ENCODE measurements around the gene NRG3.
A peak's percentile ranks its signal among the peaks of the same experiment; 100 is the strongest.

The NRG3 gene

GRCh38 chr10:82768040-82768439 lies 893.0 kb downstream of the NRG3 start:
- no peak overlapping the region for H3K14ac ChIP-seq (ENCODE audit: low read length)

GRCh38 chr10:82778908-82779307 lies 903.9 kb downstream of the NRG3 start:
- no peak overlapping the region for H3K27ac ChIP-seq (ENCODE audit: low read depth, low read length)
- no peak overlapping the region for H2BK12ac ChIP-seq (ENCODE audit: low read length)
- H3K9ac ChIP-seq (ENCODE audit: low read length) = no peak overlapping the region
- no peaks in the 10 kb centered on the region for H3K4me1 ChIP-seq (ENCODE audit: control insufficient read depth in 1 of 2, insufficient read depth in 2 of 2, low read length in 2 of 2)
- H3K14ac ChIP-seq (ENCODE audit: low read length) = no peak overlapping the region
- H3K4me2 ChIP-seq (ENCODE audit: low read length) = no peak overlapping the region
- no peak overlapping the region for H3K4me3 ChIP-seq (ENCODE audit: low read depth, low read length)
- H2BK5ac ChIP-seq (ENCODE audit: low read depth, low read length, poor library complexity) = no peak overlapping the region
- H4K12ac ChIP-seq (ENCODE audit: low read depth, low read length) = no peak overlapping the region
- no peak overlapping the region for H3K4ac ChIP-seq (ENCODE audit: low read depth, low read length)
- no peak overlapping the region for H2AK5ac ChIP-seq (ENCODE audit: low read length)
- no peaks in the 10 kb centered on the region for H3K79me2 ChIP-seq (ENCODE audit: control insufficient read depth, insufficient read depth, low read length, poor library complexity)
- H3K36me3 ChIP-seq (ENCODE audit: control insufficient read depth in 1 of 2, insufficient read depth in 2 of 2, low read length in 2 of 2) = no peaks in the 10 kb centered on the region
- no peak for DNase-seq
- no peak overlapping the region for H3K23ac ChIP-seq (ENCODE audit: low read length)
- WGBS (ENCODE audit: extremely low coverage, insufficient coverage, insufficient read length) = no CpG with 5 or more reads among the region's 3 CpGs
- no peaks in the 10 kb centered on the region for H3K79me1 ChIP-seq (ENCODE audit: low read length)
- no peak overlapping the region for H2BK120ac ChIP-seq (ENCODE audit: insufficient read depth, low read length, poor library complexity)
- H3K9me3 ChIP-seq (ENCODE audit: insufficient read depth, low read depth, low read length) = no peaks in the 10 kb centered on the region
- no peak overlapping the region for H4K91ac ChIP-seq (ENCODE audit: low read depth, low read length)
- H3K27me3 ChIP-seq (ENCODE audit: insufficient read depth, low read length) = no peaks in the 10 kb centered on the region
- H4K8ac ChIP-seq (ENCODE audit: low read depth, low read length) = no peak overlapping the region
- H2AFZ ChIP-seq (ENCODE audit: insufficient read depth, low read length, poor library complexity) = no peak overlapping the region
- no peak overlapping the region for H3K18ac ChIP-seq (ENCODE audit: low read length)

More at GRCh38 chr10:82768040-82768439, 893.0 kb downstream of the NRG3 start:
- Histone ChIP-seq H3K79me2 (ENCODE audit: control insufficient read depth, insufficient read depth, low read length, poor library complexity) (no peaks in the 10 kb centered on the region), H2BK12ac (ENCODE audit: low read length) (no peak overlapping the region), H4K8ac (ENCODE audit: low read depth, low read length) (no peak overlapping the region), H3K36me3 (ENCODE audit: control insufficient read depth in 1 of 2, insufficient read depth in 2 of 2, low read length in 2 of 2) (no peaks in the 10 kb centered on the region), H3K4ac (ENCODE audit: low read depth, low read length) (no peak overlapping the region), H3K27ac (ENCODE audit: low read depth, low read length) (no peak overlapping the region), H2BK5ac (ENCODE audit: low read depth, low read length, poor library complexity) (no peak overlapping the region), H3K18ac (ENCODE audit: low read length) (no peak overlapping the region), H3K4me1 (ENCODE audit: control insufficient read depth in 1 of 2, insufficient read depth in 2 of 2, low read length in 2 of 2) (no peaks in the 10 kb centered on the region), H2AFZ (ENCODE audit: insufficient read depth, low read length, poor library complexity) (no peak overlapping the region), H3K4me2 (ENCODE audit: low read length) (no peak overlapping the region), H4K91ac (ENCODE audit: low read depth, low read length) (no peak overlapping the region), H3K4me3 (ENCODE audit: low read depth, low read length) (no peak overlapping the region), H3K23ac (ENCODE audit: low read length) (no peak overlapping the region), H2AK5ac (ENCODE audit: low read length) (no peak overlapping the region), H3K27me3 (ENCODE audit: insufficient read depth, low read length) (no peaks in the 10 kb centered on the region), H3K9me3 (ENCODE audit: insufficient read depth, low read depth, low read length) (no peaks in the 10 kb centered on the region), H4K12ac (ENCODE audit: low read depth, low read length) (no peak overlapping the region), H3K79me1 (ENCODE audit: low read length) (no peaks in the 10 kb centered on the region), H3K9ac (ENCODE audit: low read length) (no peak overlapping the region), H2BK120ac (ENCODE audit: insufficient read depth, low read length, poor library complexity) (no peak overlapping the region)
- DNase-seq = no peak
- no CpG with 5 or more reads among the region's 5 CpGs for WGBS (ENCODE audit: extremely low coverage, insufficient coverage, insufficient read length)

- H3K4me1 ChIP-seq (ENCODE audit: control insufficient read depth in 1 of 2, insufficient read depth in 2 of 2, low read length in 2 of 2) = no peaks in the 10 kb centered on the region
- H3K79me1 ChIP-seq (ENCODE audit: low read length) = no peaks in the 10 kb centered on the region
- no peak overlapping the region for H2AFZ ChIP-seq (ENCODE audit: insufficient read depth, low read length, poor library complexity)
- no peak overlapping the region for H2BK5ac ChIP-seq (ENCODE audit: low read depth, low read length, poor library complexity)
- H3K9ac ChIP-seq (ENCODE audit: low read length) = no peak overlapping the region
- H3K79me2 ChIP-seq (ENCODE audit: control insufficient read depth, insufficient read depth, low read length, poor library complexity) = no peaks in the 10 kb centered on the region
- H3K23ac ChIP-seq (ENCODE audit: low read length) = no peak overlapping the region
- H3K18ac ChIP-seq (ENCODE audit: low read length) = no peak overlapping the region
- H4K91ac ChIP-seq (ENCODE audit: low read depth, low read length) = no peak overlapping the region
- H3K27ac ChIP-seq (ENCODE audit: low read depth, low read length) = no peak overlapping the region
- no peak overlapping the region for H4K12ac ChIP-seq (ENCODE audit: low read depth, low read length)
- H3K4me3 ChIP-seq (ENCODE audit: low read depth, low read length) = no peak overlapping the region
- H3K36me3 ChIP-seq (ENCODE audit: control insufficient read depth in 1 of 2, insufficient read depth in 2 of 2, low read length in 2 of 2) = no peaks in the 10 kb centered on the region
- H2BK120ac ChIP-seq (ENCODE audit: insufficient read depth, low read length, poor library complexity) = no peak overlapping the region
- no peak overlapping the region for H3K4me2 ChIP-seq (ENCODE audit: low read length)
- H3K9me3 ChIP-seq (ENCODE audit: insufficient read depth, low read depth, low read length) = no peaks in the 10 kb centered on the region
- H4K8ac ChIP-seq (ENCODE audit: low read depth, low read length) = no peak overlapping the region
- H3K4ac ChIP-seq (ENCODE audit: low read depth, low read length) = no peak overlapping the region
- no peak overlapping the region for H2BK12ac ChIP-seq (ENCODE audit: low read length)
- peak in 1 of 2 donors; percentile 12 for DNase-seq
- no peaks in the 10 kb centered on the region for H3K27me3 ChIP-seq (ENCODE audit: insufficient read depth, low read length)
- no peak overlapping the region for H3K14ac ChIP-seq (ENCODE audit: low read length)
- no peak overlapping the region for H2AK5ac ChIP-seq (ENCODE audit: low read length)
These were observed 921.5 kb downstream of the NRG3 start for GRCh38 chr10:82796510-82796909.

- Histone ChIP-seq H2AK5ac (ENCODE audit: low read length) (no peak overlapping the region), H4K91ac (ENCODE audit: low read depth, low read length) (no peak overlapping the region), H4K8ac (ENCODE audit: low read depth, low read length) (no peak overlapping the region), H2BK12ac (ENCODE audit: low read length) (no peak overlapping the region), H3K18ac (ENCODE audit: low read length) (no peak overlapping the region), H2BK5ac (ENCODE audit: low read depth, low read length, poor library complexity) (no peak overlapping the region), H3K4ac (ENCODE audit: low read depth, low read length) (no peak overlapping the region), H2AFZ (ENCODE audit: insufficient read depth, low read length, poor library complexity) (no peak overlapping the region), H3K27ac (ENCODE audit: low read depth, low read length) (no peak overlapping the region), H3K9ac (ENCODE audit: low read length) (no peak overlapping the region), H3K36me3 (ENCODE audit: control insufficient read depth in 1 of 2, insufficient read depth in 2 of 2, low read length in 2 of 2) (no peaks in the 10 kb centered on the region), H3K27me3 (ENCODE audit: insufficient read depth, low read length) (no peaks in the 10 kb centered on the region), H3K4me1 (ENCODE audit: control insufficient read depth in 1 of 2, insufficient read depth in 2 of 2, low read length in 2 of 2) (no peaks in the 10 kb centered on the region), H3K79me1 (ENCODE audit: low read length) (no peaks in the 10 kb centered on the region), H3K4me3 (ENCODE audit: low read depth, low read length) (no peak overlapping the region), H4K12ac (ENCODE audit: low read depth, low read length) (no peak overlapping the region), H3K4me2 (ENCODE audit: low read length) (no peak overlapping the region), H2BK120ac (ENCODE audit: insufficient read depth, low read length, poor library complexity) (no peak overlapping the region), H3K14ac (ENCODE audit: low read length) (no peak overlapping the region), H3K23ac (ENCODE audit: low read length) (no peak overlapping the region), H3K79me2 (ENCODE audit: control insufficient read depth, insufficient read depth, low read length, poor library complexity) (no peaks in the 10 kb centered on the region), H3K9me3 (ENCODE audit: insufficient read depth, low read depth, low read length) (no peaks in the 10 kb centered on the region)
- no peak for DNase-seq
- WGBS (ENCODE audit: extremely low coverage, insufficient coverage, insufficient read length) = no CpG with 5 or more reads among the region's 1 CpG
These were observed 926.3 kb downstream of the NRG3 start for GRCh38 chr10:82801289-82801688.
